Globus pallidus (tissue), 1 donor: Measurements from ENCODE around the gene QARS1.

Source experiments
- DNase-seq: peaks from one replicate; pipeline ENCODE4 v3.0.0-alpha.2; 2015; ENCODE audit warnings: low spot score

The QARS1 gene

DNA sequence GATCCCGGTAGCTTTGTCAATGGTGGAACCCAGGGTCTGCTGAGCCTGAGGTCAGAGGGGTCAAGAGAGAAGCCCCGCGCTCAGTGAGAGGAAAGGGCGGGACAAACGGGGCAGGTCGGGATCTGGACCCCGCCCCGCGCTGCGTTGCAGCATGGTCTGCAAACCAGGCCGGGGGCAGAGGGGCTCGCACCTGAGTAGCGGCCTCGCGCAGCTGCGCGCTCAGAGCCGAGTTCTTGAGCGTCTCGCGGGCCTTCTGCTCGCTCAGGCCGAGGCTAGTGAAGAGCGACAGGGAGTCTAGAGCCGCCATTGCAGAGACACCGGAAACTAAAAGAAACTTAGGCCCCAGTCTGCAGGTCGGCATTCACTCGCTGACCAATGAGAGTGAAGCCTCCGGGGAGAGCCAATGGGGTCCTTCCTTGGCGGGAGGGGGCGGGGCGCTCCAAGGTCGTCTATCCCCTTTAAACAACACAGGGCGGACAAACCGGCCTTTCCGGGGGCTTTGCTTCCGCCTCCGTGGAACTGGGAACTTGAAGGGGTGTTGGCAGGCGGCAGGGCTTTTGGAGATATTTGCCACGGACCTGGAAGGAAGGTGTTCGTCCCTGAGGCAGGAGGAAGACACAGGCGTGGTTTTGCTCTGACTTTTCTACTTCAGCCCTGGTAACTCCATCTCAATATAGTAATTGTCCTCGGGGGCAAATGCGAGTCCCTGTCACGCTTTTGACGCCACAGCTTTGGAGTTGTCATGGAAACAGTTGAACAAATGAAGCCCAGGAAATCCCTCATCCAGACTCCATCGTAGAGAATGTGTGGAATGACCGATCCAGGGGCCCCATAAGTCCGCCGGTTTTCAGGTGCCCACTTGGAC lies at the start of gene QARS1:
Gene QARS1 (minus strand): TSS at position 331 of the 865 bp plus-strand sequence. CDS start 24 bp downstream, at position 307.
- DNase-seq, result peak; percentile 94

DNA sequence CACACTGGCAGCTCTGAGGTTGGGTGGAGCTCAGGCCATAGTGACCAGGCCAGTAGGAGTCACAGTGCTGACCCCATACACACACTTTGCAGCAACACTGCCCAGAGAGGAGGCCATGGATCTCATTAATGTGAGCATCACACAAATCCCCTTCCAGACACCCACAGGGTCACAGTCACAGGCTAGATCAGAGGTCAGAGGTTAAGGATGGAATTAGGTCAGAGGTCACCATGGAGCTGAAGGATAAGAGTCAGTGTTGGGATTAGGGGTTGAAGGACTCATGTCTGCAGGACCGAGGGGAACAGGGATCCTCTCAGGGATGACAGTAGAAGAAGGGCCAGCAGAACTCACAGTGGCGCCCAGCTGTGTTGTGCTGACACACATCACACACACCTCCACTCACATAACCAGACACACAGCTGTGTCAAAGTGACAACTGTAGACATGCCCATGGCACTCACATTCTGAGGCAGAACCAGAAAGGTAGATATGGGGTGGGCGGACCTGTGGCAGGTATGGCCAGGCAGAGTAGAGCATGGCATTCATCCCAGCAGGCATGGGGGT lies 48.9 kb upstream of the QARS1 start:
- no peak for DNase-seq

DNA sequence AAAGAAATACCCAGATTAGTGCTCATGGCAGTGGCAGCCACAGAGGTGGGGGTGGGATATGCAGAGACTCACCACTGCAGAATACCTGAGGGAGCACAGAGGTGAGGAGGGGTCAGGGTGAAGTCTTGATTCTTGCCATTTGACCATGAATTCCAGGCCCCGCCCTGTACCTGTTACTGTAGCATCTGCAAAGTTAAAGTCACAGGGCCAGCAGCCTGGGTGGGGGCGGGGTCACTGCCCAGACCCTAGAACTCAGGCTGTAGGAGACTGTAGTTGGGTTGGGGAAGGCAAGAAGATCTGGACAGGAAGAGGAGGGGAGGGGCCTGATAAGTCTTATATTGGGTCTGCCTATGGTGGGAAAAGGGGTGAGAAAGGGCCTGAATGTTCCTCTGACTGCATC lies 47.1 kb upstream of the QARS1 start:
- DNase-seq, result no peak

DNA sequence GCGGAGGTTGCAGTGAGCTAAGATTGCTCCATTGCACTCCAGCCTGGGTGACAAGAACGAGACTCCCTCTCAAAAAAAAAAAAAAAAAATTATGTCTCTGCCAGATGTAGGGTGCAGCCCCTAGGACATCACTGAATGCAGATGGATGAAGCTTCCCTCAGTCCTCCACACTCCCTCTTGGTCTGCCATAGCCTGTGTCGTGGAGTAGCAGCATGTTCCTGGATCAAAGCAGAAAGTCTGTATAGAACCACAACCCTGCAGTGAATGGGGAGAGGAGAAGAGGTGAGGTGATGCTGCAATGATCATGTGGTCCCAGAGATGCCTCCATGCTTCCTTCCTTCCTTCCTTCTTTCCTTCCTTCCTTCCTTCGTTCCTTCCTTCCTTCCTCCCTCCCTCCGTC lies 43.6 kb upstream of the QARS1 start:
- no peak for DNase-seq

DNA sequence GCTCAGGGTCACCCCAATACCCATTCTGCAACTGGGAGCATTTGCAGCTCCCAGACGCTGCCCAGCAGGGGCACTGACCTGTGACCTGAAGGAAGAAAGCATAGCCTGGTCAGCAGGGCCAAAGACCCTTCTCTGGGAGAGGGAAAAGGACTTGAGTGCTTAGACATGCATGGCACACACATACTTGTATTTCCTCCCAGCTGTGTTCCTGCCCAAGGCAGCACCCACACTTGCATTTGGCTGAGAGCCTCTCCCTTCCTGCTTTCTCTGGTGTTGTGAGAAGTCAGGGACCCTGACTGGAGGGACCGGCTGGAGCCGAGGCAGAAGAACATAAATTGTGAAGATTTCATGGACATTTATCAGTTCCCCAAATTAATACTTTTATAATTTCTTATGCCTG lies 35.5 kb upstream of the QARS1 start:
- no peak for DNase-seq

DNA sequence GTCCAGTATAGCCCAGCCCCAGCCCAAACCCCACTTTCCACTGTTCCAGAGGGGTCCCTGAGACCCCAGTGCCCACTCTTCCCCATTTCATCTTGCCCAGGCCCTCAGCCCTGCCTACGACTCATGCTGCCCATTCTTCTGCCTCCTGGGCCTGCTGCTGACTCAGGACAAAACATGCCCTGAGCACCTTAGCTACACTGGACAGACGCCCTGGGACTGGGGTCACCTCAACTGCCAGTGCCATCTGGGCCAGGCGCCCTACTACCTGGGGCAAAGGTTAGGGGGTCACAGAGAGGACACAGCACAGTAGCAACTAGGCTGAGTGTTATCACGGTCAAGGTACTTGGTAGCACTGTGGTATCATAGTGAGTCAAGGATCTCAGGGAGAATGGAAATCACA lies 30.9 kb upstream of the QARS1 start:
- no peak for DNase-seq

- DNase-seq, result no peak
These were observed 30.1 kb upstream of the QARS1 start for GRCh38 chr3:49134471-49135265.

- peak; percentile 70 for DNase-seq
These were observed 28.8 kb upstream of the QARS1 start for GRCh38 chr3:49133226-49133951.

DNA sequence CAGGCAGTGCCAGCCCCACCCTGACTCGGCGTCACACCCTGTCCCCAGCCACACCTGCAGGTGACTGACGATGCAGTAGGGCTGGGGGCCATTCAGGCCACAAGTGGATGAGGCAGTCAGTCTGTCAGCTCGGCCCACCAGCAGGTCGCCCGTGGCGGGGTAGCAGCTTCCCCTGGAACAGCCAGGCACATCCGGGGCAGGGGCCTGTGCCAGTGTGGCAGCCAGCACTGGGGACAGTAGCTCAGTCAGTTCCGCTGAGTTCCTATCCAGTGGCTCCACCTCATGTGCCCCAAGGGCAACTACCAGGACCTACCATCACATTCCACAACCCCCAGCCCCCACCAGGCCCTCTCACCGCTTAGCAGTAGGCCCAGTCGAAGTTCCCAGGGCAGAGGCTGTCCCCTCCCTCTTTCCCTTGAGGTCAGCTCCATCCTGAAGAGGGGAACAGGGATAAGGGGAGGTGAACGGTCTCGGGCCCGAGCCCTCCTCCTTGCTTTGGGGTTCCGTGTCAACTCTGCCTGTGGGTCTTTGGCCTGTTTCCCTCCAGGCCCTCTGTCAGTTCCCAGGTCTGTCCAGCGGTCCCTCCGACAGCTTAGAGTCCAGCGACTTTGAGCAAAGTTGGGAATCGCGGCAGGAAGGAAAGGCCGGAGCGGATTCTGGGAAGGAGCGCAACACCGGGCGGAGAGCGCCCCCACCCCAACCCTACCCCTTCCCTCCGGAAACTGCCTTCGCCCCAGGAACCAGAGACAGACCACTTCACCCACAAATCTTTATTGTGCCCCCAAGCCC lies 28.1 kb upstream of the QARS1 start, which contains the start of gene LAMB2:
Gene LAMB2 (minus strand): TSS at position 614 of the 789 bp plus-strand sequence. CDS start 183 bp downstream, at position 431.
- DNase-seq, result peak; percentile 60

- no peak for DNase-seq
These were observed 27.5 kb upstream of the QARS1 start for GRCh38 chr3:49132073-49132436.

- no peak for DNase-seq
These were observed 27.0 kb upstream of the QARS1 start for GRCh38 chr3:49131576-49131975.

DNA sequence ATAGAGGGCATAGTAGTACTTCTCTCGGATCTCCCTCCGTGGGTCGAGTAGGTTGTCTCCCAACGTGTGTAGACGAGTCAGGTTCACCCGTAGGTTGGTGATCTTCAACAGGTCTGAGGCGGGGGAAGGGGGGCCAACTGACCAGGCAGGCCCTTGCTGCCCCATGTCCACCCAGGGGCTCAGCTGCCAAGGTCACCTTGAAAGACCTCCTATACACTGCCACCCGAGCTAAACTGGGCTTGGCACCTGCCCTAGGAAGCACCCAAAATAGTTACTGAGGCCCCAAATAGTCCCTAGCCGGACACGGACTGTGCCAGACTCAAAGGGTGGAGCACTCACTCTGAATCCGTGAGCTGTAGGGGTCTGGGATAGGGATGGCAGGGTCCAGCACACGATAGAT lies 26.5 kb upstream of the QARS1 start:
- no peak for DNase-seq

- no peak for DNase-seq
These were observed 20.6 kb upstream of the QARS1 start for GRCh38 chr3:49124991-49125670.

GRCh38 chr3:49124203-49124602 lies 19.6 kb upstream of the QARS1 start:
- DNase-seq, result no peak

DNA sequence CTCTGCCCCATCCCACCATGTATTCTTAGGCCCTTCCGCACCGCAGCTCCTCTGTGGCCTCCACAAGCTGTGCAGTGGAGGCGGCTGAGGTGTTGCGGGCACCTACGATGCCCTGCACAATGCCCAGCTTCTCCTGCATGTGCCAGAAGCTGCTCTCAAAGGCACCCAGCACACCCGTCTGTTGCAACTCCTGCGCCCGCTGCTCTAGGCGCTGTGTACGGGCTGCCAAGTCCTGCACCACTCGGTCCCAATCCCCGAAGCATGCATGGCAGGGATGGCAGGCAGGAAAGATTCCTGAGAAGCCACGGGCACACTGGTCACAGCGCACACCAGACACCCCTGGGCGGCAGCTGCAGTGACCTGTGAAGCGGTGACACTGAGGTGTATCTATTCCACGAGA lies 19.1 kb upstream of the QARS1 start:
- DNase-seq, result no peak

DNA sequence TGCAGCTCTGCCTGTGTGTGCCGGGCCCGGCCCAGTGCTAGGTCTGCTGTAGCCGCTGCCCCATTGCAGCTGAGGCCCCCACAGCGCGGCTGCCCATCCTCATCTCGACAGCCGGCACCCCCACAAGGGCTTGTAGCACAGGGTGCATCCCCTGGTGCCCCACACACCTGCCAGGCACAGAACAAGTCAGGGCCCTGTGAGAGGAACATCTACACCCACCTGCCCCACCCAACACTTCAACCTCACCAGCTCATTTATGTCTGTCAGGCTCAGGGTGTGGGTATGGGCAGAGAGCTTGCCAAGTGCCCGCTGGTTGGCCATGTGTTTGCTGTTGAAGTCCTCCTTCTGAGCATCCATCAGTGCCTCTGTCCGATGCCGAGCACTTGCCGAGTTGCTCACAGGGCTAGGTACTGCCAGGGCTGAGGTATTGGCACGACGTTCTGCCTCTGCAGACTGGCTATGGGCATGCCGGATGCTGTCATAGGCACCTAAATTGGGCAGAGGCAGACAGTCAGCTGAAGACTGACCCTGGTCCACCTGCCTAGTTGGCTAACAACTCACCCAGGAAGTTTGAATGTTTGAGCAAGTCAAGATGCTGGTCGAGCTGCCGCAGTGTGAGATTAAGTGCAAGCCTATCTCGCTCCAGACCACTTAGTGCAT lies 18.5 kb upstream of the QARS1 start:
- DNase-seq, result no peak

DNA sequence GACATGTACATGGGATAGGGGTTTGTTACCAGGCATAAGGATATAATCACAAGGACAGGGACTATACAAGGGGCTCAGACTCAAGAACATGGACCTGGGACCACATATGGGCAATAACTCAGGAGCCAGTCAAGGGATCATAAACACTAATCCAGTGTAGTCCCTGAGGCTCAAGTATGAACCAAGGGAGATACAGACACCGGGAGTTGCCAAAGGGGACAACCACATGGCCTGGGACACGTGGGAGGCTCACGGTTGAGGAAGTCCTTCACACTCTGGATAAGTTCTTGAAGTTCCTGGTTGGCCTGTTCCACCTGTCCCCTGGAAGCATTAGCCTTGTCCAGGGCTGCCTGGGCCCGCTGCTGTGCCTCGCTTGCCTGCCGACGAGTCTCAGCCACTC lies 17.9 kb upstream of the QARS1 start:
- DNase-seq, result no peak

GRCh38 chr3:49122022-49122421 lies 17.5 kb upstream of the QARS1 start:
- no peak for DNase-seq

DNA sequence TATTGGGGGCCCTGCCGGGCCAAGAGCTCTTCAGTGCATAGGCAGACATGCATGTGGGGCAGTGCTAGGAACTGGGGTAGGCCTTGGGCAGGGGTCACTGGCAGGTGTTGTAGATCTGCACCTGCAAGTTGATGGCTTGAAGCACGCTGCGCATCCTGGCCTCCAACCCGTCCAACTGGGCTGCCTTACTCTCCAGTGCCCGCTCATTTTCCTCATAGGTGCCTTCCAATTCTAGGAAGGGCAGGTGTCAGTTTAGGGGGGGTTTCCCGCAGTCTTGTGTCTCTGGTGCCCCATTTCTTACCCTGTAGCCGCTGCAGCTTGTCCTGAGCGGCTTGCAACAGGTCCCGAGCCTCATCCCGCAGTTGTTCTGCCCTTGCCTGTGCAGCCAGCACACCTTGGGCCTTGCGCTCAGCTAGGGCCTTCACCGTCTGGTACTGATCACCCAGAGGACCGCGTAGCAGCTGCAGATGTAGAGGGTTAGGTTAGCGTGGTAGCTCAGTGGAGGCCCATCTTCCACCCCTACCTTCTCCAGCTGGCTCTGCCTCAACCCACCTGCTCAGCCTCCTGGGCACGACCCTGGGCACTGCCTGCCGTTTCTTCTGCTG lies 16.7 kb upstream of the QARS1 start:
- no peak for DNase-seq
